Lung (tissue), 12 donors: ENCODE results near the gene SIGLEC1. TPM values are rescaled to one million over a fixed set of nuclear protein-coding genes. Genes with fewer than 3 reads are reported as not detected.
A peak's percentile ranks its signal among the peaks of the same experiment; 100 is the strongest.

ENCODE experiments used
- ATAC-seq: fragments of 200-7000 bp; cut with Tn5 transposase; one replicate; pipeline ENCODE4 v1.9.1; 2020; ENCODE audit warnings: moderate number of reproducible peaks; ENCODE audit not compliant: insufficient read depth, low FRiP score
- DNase-seq, 3 donors: peaks; one replicate each; pipeline ENCODE4 v3.0.0-alpha.2; 2013 to 2017
- H3K27ac ChIP-seq, 2 donors: one replicate each; pipeline ENCODE4 v1.5.1; 2013; ENCODE audit warnings: mild to moderate bottlenecking in 2 of 2, moderate library complexity in 2 of 2, control low read depth in 1 of 2, inconsistent platforms in 1 of 2, low read depth in 1 of 2, low read length in 1 of 2
- H3K27me3 ChIP-seq, 3 donors: one replicate each; pipeline ENCODE4 v1.5.1; 2013; ENCODE audit warnings: low read length in 2 of 3; ENCODE audit not compliant: control insufficient read depth in 3 of 3, insufficient read depth in 3 of 3
- H3K36me3 ChIP-seq, 4 donors: one replicate each; pipeline ENCODE4 v1.5.1; 2013; ENCODE audit warnings: low read length in 4 of 4, mild to moderate bottlenecking in 1 of 4, moderate library complexity in 1 of 4; ENCODE audit not compliant: control insufficient read depth in 4 of 4, insufficient read depth in 4 of 4
- H3K4me1 ChIP-seq, 5 donors: one replicate each; pipeline ENCODE4 v1.5.1; 2013; ENCODE audit warnings: low read length in 5 of 5, mild to moderate bottlenecking in 2 of 5, moderate library complexity in 1 of 5; ENCODE audit not compliant: control insufficient read depth in 5 of 5, insufficient read depth in 5 of 5
- H3K4me3 ChIP-seq: one replicate; pipeline ENCODE4 v1.5.1; 2013; ENCODE audit warnings: mild to moderate bottlenecking, control low read depth, moderate library complexity
- H3K9ac ChIP-seq, 2 donors: one replicate each; pipeline ENCODE4 v1.5.1; 2013; ENCODE audit warnings: low read length in 2 of 2, control low read depth in 1 of 2; ENCODE audit not compliant: insufficient read depth in 1 of 2
- H3K9me3 ChIP-seq, 4 donors: one replicate each; pipeline ENCODE4 v1.5.1; 2013; ENCODE audit warnings: low read length in 3 of 4, mild to moderate bottlenecking in 1 of 4, moderate library complexity in 1 of 4; ENCODE audit not compliant: control insufficient read depth in 4 of 4, insufficient read depth in 3 of 4
- CTCF ChIP-seq: IDR thresholded peaks from 2 replicates; pipeline ENCODE4 v1.5.1; 2012; ENCODE audit warnings: mild to moderate bottlenecking; ENCODE audit errors: control extremely low read depth, extremely low read depth
- WGBS, 2 donors: extraction: QIAGEN DNeasy Blood & Tissue Kit; methylation state at CpG; one replicate each; pipeline ENCODE4 v1.1.7; 2013; 5-methylcytosine and 5-hydroxymethylcytosine counted together
- polyA plus RNA-seq, 2 donors: library from polyadenylated mRNA; stranded (reverse); fragments of 200-250 nt; gene quantifications; one replicate each; pipeline ENCODE4 v1.2.1, GENCODE V29; 2013
- total RNA-seq, 2 donors: library from RNA; depleted of rRNA in 1 of 2; stranded (reverse); fragments of >200 nt in 1 of 2; gene quantifications; one replicate each; pipeline ENCODE4 v1.2.1, GENCODE V29; 2014 to 2021
- donor health status: control.
- donor health status: control.
- donor health status: Bipolar disorder and iron deficiency.
- donor health status: healthy.
- donor health status: DM: yes; HTN: yes; CAD: no.

SIGLEC1 gene
- total and polyA plus RNA-seq, 4 donors = 3.7 to 34.2 (median 18.7) TPM

- Histone ChIP-seq H3K4me1 (peaks cover 0 to 57% (median 16%) of the 10 kb centered on the region in 5 donors), H3K36me3 (no peaks in the 10 kb centered on the region), H3K9ac (no peak overlapping the region), H3K27me3 (peaks cover 0 to 26% (median 3%) of the 10 kb centered on the region in 3 donors), H3K4me3 (no peak overlapping the region), H3K9me3 (no peaks in the 10 kb centered on the region), H3K27ac (peak overlapping the region in 1 of 2 donors; percentile 68)
- DNase-seq = no peak
- WGBS, 2 donors = 89 to 90% methylated on average over 14 of the region's 14 CpGs
- no peak for ATAC-seq
- TF ChIP-seq CTCF = no peak
These were observed 33.3 kb downstream of the SIGLEC1 start for GRCh38 chr20:3678856-3679720.

- H3K36me3 ChIP-seq = no peaks in the 10 kb centered on the region
- H3K9ac ChIP-seq = no peak overlapping the region
- H3K4me1 ChIP-seq = peaks cover 0 to 57% (median 16%) of the 10 kb centered on the region in 5 donors
- no peaks in the 10 kb centered on the region for H3K9me3 ChIP-seq
- DNase-seq (no peak), ATAC-seq (no peak)
- no peak overlapping the region for H3K4me3 ChIP-seq
- WGBS, 2 donors = 65 to 85% methylated on average over 2 of the region's 2 CpGs
- peaks cover 0 to 30% (median 3%) of the 10 kb centered on the region in 3 donors for H3K27me3 ChIP-seq
- TF ChIP-seq CTCF = no peak
- H3K27ac ChIP-seq = peak overlapping the region in 1 of 2 donors; percentile 2
These were observed 34.2 kb downstream of the SIGLEC1 start for GRCh38 chr20:3678198-3678597.

GRCh38 chr20:3677733-3678132 lies 34.7 kb downstream of the SIGLEC1 start:
- Histone ChIP-seq H3K36me3 (no peaks in the 10 kb centered on the region), H3K9ac (no peak overlapping the region), H3K9me3 (no peaks in the 10 kb centered on the region), H3K27ac (no peak overlapping the region), H3K4me1 (peaks cover 0 to 57% (median 16%) of the 10 kb centered on the region in 5 donors), H3K27me3 (peaks cover 0 to 35% (median 5%) of the 10 kb centered on the region in 3 donors), H3K4me3 (no peak overlapping the region)
- no peak for ATAC-seq
- TF ChIP-seq CTCF = no peak
- WGBS, 2 donors = 53 to 74% methylated on average over 7 to 8 of the region's 8 CpGs
- peak; percentile 89 to 91 (median 90) for DNase-seq
